ENCODE measurements around the gene B3GLCT. TPM values are rescaled to one million over a fixed set of nuclear protein-coding genes. Genes with fewer than 3 reads are reported as not detected.

Gene B3GLCT
- total and polyA plus RNA-seq, 2 of the 13 experiments (the other 11 are each of a cell fraction or from before 2014, with no cell fraction given) = 2.0 to 7.1 TPM

DNA sequence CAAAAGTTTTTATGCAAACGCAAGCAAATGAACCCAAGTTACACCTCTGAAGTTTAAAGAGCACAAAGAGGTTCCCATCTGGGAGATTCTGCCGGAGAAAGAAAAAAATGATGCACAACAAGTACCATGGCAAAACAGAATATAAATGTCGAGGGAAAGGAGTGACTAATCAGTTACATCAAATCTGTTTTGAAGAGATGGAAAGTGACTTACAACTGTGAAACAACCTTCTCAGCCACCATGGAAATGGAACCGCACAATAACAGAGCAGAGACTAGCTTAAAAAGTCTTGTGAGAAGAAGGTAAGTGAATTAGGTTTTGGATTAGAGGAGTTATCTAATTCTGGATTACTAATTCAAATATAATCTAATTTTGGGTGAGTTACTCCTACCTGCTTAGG, 40.5 kb upstream of the B3GLCT start:
- ChIA-PET CTCF (ENCODE audit: low intra/inter-chr PET ratio, low total read pairs) (no interaction called here), POLR2A (no interaction called here)
- ATAC-seq = no peak
- Histone ChIP-seq H3K4me2 (ENCODE audit: low read depth, low read length) (peak overlapping the region; percentile 91), H4K20me1 (ENCODE audit: insufficient read depth, low read length) (no peaks in the 10 kb centered on the region; the same call in 1 of the 2 replicates), H3K4me3 (replicated peaks in 1 of 3; ENCODE audit: insufficient read depth in 1 of 3, low read depth in 2 of 3, low read length in 3 of 3) (peak overlapping the region; percentile 91 to 94 (median 94); a peak in 5 of 6 replicates), H3K27me3 (ENCODE audit: control insufficient read depth in 1 of 2, insufficient read depth in 2 of 2, low read length in 2 of 2) (no peaks in the 10 kb centered on the region; a peak in 1 of 5 replicates), H2AFZ (ENCODE audit: low read length) (no peak overlapping the region), H3K79me2 (ENCODE audit: insufficient read depth, low read length) (peaks cover 47% of the 10 kb centered on the region), H3K9ac (ENCODE audit: insufficient read depth, low read depth, low read length) (peak overlapping the region; percentile 23), H3K4me1 (ENCODE audit: insufficient read depth, low read length) (peaks cover 37% of the 10 kb centered on the region), H3K27ac (ENCODE audit: extremely low read length, insufficient read depth, low read length) (no peak overlapping the region), H3K9me3 (ENCODE audit: low read length) (no peaks in the 10 kb centered on the region), H3K36me3 (replicated peaks in 1 of 2; ENCODE audit: control insufficient read depth in 1 of 2, insufficient read depth in 2 of 2, low read length in 2 of 2) (peaks cover 2 to 8% of the 10 kb centered on the region in 2 experiments; a peak in 3 of 5 replicates)
- in situ Hi-C loops (cut with HindIII; ENCODE audit: extremely low pct_ligation_motif_present, low pct_unique_long_range_greater_than_20kb) = no loop called here
- BruUV-seq (replicated peaks) = no TSS peak
- WGBS (ENCODE audit: low lambda C conversion rate) = 62% methylated on average over 4 of the region's 4 CpGs
- TF ChIP-seq, protein P1, sequence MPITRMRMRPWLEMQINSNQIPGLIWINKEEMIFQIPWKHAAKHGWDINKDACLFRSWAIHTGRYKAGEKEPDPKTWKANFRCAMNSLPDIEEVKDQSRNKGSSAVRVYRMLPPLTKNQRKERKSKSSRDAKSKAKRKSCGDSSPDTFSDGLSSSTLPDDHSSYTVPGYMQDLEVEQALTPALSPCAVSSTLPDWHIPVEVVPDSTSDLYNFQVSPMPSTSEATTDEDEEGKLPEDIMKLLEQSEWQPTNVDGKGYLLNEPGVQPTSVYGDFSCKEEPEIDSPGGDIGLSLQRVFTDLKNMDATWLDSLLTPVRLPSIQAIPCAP (CRISPR knock-in tag; IDR thresholded peaks at IDR 0.05; ENCODE audit: low read depth) = no peak
- FAIRE-seq = no peak
- DNase-seq (ENCODE audit: low spot score) = no peak
- intact Hi-C loops (cut with micrococcal nuclease; ENCODE audit: unreplicated experiment) = no loop called here

DNA sequence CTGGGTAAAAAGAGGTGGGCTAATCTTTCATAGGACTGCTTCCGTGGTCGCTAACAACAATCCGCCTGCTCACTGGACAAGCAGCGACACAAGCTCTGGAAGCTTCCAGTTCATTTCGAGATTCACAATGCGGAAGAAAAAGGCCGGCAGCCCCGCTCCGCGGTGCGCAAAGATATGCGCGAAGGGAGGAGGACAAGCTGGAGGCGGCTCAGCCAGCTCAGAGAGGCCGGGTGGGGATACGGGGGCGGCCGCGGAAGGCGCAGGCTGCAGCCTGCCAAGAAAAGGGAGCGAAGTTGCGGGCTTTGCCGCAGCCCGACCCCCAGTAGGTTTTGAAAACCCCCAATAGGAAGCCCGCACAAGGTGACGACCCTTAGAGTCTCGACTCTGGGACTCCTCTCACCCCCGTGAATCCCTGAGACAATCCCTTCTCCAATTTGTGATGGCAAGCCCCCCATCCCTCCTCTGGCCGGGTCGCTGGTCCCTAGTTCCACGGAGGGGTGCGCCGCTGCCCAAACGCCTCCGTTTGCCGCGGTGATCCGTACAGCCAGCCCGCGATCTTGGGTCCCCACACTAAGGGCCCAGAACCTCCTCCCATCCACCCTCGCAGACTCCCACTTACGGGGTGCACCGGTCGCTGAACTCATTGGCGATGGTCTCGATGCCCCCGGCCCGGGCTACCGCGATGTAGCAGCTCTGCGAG, 38.8 kb upstream of the B3GLCT start:
- intact Hi-C loops (cut with micrococcal nuclease; ENCODE audit: unreplicated experiment) (loop anchor here (2.0 to 10.0 kb wide), 2 partner anchors 40 to 766 kb away; no protein-coding TSS in a partner anchor), in situ Hi-C loops (cut with HindIII; ENCODE audit: extremely low pct_ligation_motif_present, low pct_unique_long_range_greater_than_20kb) (loop anchor here (5.0 kb wide), 1 partner anchor 41 kb away; no protein-coding TSS in a partner anchor)
- Histone ChIP-seq H4K20me1 (ENCODE audit: insufficient read depth, low read length) (no peaks in the 10 kb centered on the region; the same call in 1 of the 2 replicates), H3K27me3 (ENCODE audit: control insufficient read depth in 1 of 2, insufficient read depth in 2 of 2, low read length in 2 of 2) (no peaks in the 10 kb centered on the region; a peak in 1 of 5 replicates), H3K4me2 (ENCODE audit: low read depth, low read length) (peak overlapping the region; percentile 91), H3K9me3 (ENCODE audit: low read length) (no peaks in the 10 kb centered on the region), H3K79me2 (ENCODE audit: insufficient read depth, low read length) (peaks cover 47% of the 10 kb centered on the region), H2AFZ (ENCODE audit: low read length) (peak overlapping the region; percentile 64), H3K4me1 (ENCODE audit: insufficient read depth, low read length) (peaks cover 40% of the 10 kb centered on the region), H3K36me3 (replicated peaks in 1 of 2; ENCODE audit: control insufficient read depth in 1 of 2, insufficient read depth in 2 of 2, low read length in 2 of 2) (no peaks in the 10 kb centered on the region), H3K4me3 (replicated peaks in 1 of 3; ENCODE audit: insufficient read depth in 1 of 3, low read depth in 2 of 3, low read length in 3 of 3) (peak overlapping the region; percentile 91 to 94 (median 94)), H3K27ac (ENCODE audit: extremely low read length, insufficient read depth, low read length) (peak overlapping the region; percentile 75), H3K9ac (ENCODE audit: insufficient read depth, low read depth, low read length) (peak overlapping the region; percentile 87)
- peak; percentile 31 for DNase-seq (ENCODE audit: low spot score)
- WGBS (ENCODE audit: low lambda C conversion rate) = 0% methylated on average over 13 of the region's 51 CpGs
- CTCF ChIA-PET (ENCODE audit: low intra/inter-chr PET ratio, low total read pairs) = no interaction called here
- ATAC-seq = peak; percentile 48
- no peak for FAIRE-seq
- no TSS peak for BruUV-seq (replicated peaks)
- POLR2A ChIA-PET = interaction anchor here (0.8 to 1.0 kb wide), 2 partner anchors 10 to 40 kb away, joined by 3 to 4 read pairs; no protein-coding TSS in a partner anchor
- TF ChIP-seq, protein P2, sequence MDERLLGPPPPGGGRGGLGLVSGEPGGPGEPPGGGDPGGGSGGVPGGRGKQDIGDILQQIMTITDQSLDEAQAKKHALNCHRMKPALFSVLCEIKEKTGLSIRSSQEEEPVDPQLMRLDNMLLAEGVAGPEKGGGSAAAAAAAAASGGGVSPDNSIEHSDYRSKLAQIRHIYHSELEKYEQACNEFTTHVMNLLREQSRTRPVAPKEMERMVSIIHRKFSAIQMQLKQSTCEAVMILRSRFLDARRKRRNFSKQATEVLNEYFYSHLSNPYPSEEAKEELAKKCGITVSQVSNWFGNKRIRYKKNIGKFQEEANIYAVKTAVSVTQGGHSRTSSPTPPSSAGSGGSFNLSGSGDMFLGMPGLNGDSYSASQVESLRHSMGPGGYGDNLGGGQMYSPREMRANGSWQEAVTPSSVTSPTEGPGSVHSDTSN (CRISPR knock-in tag; IDR thresholded peaks at IDR 0.05) = no peak
- TF ChIP-seq, protein P3, sequence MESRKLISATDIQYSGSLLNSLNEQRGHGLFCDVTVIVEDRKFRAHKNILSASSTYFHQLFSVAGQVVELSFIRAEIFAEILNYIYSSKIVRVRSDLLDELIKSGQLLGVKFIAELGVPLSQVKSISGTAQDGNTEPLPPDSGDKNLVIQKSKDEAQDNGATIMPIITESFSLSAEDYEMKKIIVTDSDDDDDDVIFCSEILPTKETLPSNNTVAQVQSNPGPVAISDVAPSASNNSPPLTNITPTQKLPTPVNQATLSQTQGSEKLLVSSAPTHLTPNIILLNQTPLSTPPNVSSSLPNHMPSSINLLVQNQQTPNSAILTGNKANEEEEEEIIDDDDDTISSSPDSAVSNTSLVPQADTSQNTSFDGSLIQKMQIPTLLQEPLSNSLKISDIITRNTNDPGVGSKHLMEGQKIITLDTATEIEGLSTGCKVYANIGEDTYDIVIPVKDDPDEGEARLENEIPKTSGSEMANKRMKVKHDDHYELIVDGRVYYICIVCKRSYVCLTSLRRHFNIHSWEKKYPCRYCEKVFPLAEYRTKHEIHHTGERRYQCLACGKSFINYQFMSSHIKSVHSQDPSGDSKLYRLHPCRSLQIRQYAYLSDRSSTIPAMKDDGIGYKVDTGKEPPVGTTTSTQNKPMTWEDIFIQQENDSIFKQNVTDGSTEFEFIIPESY (CRISPR knock-in tag; IDR thresholded peaks at IDR 0.05) = no peak
- TF ChIP-seq SRF (IDR thresholded peaks at IDR 0.05; ENCODE audit: low read depth, low read length) (no peak), NRL (CRISPR knock-in tag; IDR thresholded peaks at IDR 0.05; ENCODE audit: borderline replicate concordance) (no peak), GABPA (IDR thresholded peaks at IDR 0.05; ENCODE audit: low read depth, low read length) (no peak), GABPA (CRISPR knock-in tag; IDR thresholded peaks at IDR 0.05; ENCODE audit: low read depth) (peak; percentile 33; the same call in 1 of the 2 replicates), HDAC6 (IDR thresholded peaks at IDR 0.05; ENCODE audit: low read depth, low read length) (no peak)
- TF ChIP-seq, protein P4, sequence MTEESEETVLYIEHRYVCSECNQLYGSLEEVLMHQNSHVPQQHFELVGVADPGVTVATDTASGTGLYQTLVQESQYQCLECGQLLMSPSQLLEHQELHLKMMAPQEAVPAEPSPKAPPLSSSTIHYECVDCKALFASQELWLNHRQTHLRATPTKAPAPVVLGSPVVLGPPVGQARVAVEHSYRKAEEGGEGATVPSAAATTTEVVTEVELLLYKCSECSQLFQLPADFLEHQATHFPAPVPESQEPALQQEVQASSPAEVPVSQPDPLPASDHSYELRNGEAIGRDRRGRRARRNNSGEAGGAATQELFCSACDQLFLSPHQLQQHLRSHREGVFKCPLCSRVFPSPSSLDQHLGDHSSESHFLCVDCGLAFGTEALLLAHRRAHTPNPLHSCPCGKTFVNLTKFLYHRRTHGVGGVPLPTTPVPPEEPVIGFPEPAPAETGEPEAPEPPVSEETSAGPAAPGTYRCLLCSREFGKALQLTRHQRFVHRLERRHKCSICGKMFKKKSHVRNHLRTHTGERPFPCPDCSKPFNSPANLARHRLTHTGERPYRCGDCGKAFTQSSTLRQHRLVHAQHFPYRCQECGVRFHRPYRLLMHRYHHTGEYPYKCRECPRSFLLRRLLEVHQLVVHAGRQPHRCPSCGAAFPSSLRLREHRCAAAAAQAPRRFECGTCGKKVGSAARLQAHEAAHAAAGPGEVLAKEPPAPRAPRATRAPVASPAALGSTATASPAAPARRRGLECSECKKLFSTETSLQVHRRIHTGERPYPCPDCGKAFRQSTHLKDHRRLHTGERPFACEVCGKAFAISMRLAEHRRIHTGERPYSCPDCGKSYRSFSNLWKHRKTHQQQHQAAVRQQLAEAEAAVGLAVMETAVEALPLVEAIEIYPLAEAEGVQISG (CRISPR knock-in tag; IDR thresholded peaks at IDR 0.05) = 0 out of 2 replicates have a peak, but pooled peaks have one; percentile 33
